Islet of Langerhans (tissue), 1 donor: ENCODE data around the gene CSE1L.
"Not testable (repeated sequence)": the region's sequence is repeated elsewhere in the genome, so short reads cannot be mapped to it uniquely, and the experiment has no call there.

Experiments used
- FAIRE-seq: peaks from one replicate; lab custom pipeline; 2011; peaks lifted over from hg19 to GRCh38; lab: Jason Lieb, UNC

Gene CSE1L

DNA sequence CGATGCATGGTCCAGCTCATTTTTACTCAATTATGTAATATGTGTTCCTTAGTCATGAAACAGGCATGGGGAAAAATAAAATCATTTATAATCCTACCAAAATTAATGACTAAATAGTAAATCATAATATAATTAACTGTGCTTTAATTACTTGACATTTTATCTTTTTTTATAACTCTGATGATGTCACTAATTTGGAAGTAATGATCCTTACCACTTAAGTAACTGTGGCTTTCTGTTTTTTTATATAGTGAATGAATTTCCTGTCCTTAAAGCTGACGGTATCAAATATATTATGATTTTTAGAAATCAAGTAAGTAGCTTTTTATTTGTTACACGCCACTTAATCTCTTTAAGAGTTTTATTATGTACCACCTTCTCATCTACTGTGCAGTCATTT lies 32.2 kb downstream of the CSE1L start:
- no peak for FAIRE-seq

- FAIRE-seq: not testable (repeated sequence)
These were observed 36.2 kb downstream of the CSE1L start for GRCh38 chr20:49082295-49082694.

GRCh38 chr20:49091104-49091503 lies 45.0 kb downstream of the CSE1L start:
- FAIRE-seq: no peak

GRCh38 chr20:49091762-49092161 lies 45.6 kb downstream of the CSE1L start:
- no peak for FAIRE-seq

GRCh38 chr20:49096203-49096730 lies 50.2 kb downstream of the CSE1L start:
- no peak for FAIRE-seq

- FAIRE-seq: no peak
These were observed 51.0 kb downstream of the CSE1L start for GRCh38 chr20:49097159-49097558.

- FAIRE-seq: no peak
These were observed 52.0 kb downstream of the CSE1L start for GRCh38 chr20:49098136-49098535.

GRCh38 chr20:49099011-49099410 lies 52.9 kb downstream of the CSE1L start:
- FAIRE-seq: no peak

GRCh38 chr20:49100292-49100691 lies 54.2 kb downstream of the CSE1L start:
- FAIRE-seq: not testable (repeated sequence)

- no peak for FAIRE-seq
These were observed 54.9 kb downstream of the CSE1L start for GRCh38 chr20:49100972-49101371.

DNA sequence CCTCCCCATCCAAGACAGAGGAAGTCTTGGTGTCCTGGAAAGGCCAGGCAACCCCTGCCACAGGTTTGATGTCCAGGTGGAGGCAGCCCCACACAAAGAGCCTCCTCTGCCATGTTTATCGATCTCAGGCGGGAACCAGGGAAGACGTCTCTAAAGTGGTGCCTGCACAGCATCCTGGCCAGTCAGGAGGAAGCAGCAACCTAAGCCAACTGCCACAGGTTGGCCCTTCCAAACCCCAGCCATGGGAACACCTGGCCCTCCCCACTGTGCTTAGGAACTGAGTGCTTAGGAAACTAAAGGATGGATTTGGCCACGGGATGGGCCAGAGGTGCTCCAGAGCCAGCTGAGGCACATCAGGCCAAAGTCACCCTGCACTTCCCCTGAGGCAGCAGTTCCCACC lies 56.9 kb downstream of the CSE1L start:
- FAIRE-seq: no peak

GRCh38 chr20:49103647-49104364 lies 57.7 kb downstream of the CSE1L start:
- FAIRE-seq: no peak

DNA sequence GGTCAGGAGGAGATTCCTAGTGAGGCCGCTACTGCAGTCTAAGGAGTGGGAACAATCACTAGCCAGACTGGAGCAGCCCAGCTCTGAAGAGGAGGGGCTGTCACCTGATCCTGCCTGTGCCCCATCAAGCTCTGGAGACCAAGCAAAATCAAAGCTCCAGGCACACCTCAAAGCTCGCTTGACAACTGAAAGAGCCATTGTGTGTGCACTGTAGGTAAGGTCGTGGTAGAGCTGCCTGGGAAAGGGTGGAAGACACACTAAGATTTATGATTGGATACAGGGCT lies 58.2 kb downstream of the CSE1L start:
- FAIRE-seq: no peak

GRCh38 chr20:49104979-49105547 lies 59.0 kb downstream of the CSE1L start:
- FAIRE-seq: not testable (repeated sequence)

DNA sequence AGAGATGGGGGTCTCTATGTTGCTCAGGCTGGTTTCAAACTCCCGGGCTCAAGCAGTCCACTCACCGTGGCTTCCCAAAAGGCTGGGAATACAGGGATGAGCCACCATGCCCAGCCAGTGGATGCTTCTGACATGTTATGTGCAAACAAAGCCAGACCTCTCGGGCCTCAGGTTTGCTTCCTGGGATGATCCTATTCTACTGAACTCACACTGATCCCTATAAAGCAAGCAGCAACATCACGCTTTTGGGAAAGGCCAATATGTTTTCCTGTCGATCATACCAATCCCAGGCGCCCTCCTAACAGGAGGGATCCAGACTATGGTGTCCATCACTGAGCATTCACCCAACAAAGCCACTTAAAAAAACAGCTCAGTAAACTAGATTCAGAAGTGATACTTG lies 60.2 kb downstream of the CSE1L start:
- no peak for FAIRE-seq

DNA sequence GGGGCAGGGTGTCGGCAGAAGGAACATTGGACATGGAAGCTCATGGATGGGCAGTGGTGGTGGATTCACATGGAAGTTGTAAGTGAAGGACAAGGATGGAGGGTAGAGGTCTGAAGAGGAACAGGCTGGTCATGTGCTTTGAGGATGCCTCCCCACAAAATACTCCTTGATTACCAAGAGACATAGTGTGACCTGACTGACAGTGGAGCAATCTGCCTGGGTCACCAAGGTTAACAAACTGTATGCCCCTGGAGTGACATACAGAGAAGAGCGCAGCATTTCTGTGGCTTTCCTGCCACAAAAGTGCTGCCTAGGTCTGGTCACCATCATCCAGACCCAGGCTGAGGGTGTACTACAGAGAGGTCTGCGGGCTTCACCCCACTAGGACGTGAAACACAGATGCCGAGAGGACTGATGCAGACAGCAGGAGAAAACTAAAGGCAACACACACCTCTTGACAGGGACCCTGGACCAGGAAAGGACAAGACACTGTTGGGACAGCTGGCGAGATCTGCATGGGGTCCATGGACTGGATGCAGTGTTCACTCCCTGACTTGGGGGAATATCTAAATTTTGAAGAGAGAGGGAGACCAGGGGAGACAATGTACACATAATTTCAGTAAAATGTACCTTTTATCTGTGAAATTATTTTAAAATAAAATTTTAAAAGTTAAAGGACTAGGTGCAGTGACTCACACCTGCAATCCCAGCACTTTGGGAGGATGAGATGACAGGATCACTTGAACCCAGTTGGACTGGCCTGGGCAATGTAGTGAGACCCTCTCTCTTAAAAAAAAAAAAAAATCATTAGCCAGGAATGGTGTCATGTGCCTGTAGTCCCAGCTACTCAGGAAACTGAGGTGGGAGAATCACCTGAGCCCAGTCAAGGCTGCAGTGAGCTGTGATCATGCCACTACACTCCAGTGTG lies 64.9 kb downstream of the CSE1L start:
- FAIRE-seq: no peak

DNA sequence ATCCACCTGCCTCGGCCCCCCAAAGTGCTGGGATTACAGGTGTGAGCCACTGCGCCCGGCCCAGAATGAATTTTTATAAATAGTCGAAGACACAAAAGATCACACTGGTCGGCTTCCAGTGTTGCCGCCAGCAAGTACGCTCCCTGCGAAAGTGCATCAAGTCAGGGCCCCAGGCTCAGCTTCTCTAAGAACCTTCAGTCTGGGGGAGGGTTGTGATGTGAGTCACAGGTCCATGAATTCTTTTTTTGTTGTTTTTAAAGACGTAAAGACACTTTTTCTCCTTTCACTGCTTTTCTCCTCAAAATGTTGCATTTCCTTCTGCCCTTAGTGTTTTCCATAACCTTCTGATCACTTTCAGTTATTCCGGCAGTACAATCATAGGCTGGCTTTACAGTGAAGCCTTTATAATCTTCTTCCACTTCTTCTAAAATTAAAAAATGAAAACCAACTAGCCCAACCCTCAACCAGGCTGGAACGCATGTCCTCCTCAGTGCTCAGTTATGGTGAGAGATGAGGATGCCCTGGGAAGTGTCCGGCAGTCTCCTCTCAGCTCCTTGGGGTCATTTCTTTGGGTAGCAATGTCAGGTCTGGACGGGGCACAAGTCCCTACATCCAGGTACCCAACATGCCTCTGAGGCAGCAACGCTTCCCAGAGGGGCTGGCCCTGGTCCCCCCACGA lies 66.6 kb downstream of the CSE1L start:
- no peak for FAIRE-seq

DNA sequence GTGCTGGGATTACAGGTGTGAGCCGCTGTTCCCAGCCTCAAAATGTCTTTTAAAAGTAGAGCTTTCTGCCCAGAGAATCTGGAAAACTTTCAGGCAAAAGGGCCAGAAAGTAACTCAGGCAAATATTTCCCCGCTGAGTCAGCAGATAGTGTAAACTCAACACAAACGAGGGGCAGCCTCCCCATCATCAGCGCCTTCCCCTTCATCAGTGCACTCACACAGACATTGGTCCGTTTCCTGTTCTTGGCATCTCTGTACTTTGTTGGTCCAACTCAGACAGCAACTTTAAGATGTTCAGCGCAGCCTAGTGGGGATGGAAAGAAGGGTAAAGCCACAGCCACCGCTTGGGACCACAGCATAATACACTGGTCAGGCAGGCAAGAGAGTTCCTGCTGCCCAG lies 69.5 kb downstream of the CSE1L start:
- FAIRE-seq: no peak

DNA sequence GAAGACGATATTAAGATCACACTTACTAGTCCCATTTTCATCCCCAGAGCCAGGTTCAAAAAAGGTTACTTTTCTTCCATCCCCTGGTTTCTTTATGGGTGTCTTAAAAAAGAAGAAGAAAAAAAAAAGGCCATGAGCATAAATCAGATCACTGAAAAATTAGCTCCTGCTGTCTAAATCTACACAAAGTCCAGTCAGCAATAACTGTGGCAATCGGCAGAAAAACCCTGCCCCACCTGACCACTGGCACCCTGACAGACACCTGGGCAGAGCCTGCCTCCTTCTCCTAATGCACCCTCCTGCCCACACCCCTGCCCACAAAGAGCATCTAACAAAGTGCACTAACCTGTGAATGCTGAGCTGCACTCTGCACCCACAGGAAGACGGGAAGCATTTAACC lies 72.2 kb downstream of the CSE1L start:
- no peak for FAIRE-seq

- FAIRE-seq: no peak
These were observed 73.9 kb downstream of the CSE1L start for GRCh38 chr20:49119988-49120387.

- FAIRE-seq: no peak
These were observed 76.8 kb downstream of the CSE1L start for GRCh38 chr20:49122920-49123319.

DNA sequence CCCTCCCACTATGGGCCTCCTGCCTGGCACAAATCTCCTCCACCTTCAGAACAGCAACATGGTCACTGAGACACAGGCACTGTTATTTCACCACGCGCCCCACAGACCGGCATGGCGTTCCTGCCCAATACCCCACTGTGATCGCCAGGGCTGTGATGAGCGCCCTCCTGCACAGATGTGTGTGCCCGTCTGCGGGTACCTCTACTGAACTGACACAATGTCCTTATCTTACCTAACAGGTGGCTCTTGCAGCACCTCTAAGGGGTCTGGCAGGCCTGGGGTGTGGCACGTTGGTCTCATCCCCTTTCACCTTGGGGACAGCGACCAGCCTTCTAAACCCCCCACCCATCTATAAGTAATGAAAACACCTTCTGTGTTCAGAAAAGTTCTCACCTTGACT lies 77.9 kb downstream of the CSE1L start:
- FAIRE-seq: no peak
